Mucosa of rectum (tissue), 2 donors: Measurements from ENCODE around the gene CIB2.

Experiments
- H3K27ac ChIP-seq, 2 donors: one replicate each; pipeline ENCODE4 v1.7.0; 2013; ENCODE audit warnings: inconsistent platforms in 2 of 2, low read depth in 2 of 2, low read length in 2 of 2
- H3K27me3 ChIP-seq, 2 donors: one replicate each; pipeline ENCODE4 v1.7.0; 2013; ENCODE audit warnings: low read length in 2 of 2; ENCODE audit not compliant: control insufficient read depth in 2 of 2, insufficient read depth in 2 of 2
- H3K36me3 ChIP-seq, 2 donors: one replicate each; pipeline ENCODE4 v1.7.0; 2013; ENCODE audit warnings: low read length in 2 of 2; ENCODE audit not compliant: control insufficient read depth in 2 of 2, insufficient read depth in 2 of 2
- H3K4me1 ChIP-seq, 2 donors: one replicate each; pipeline ENCODE4 v1.7.0; 2013; ENCODE audit warnings: low read length in 2 of 2, mild to moderate bottlenecking in 1 of 2; ENCODE audit not compliant: control insufficient read depth in 2 of 2, insufficient read depth in 2 of 2
- H3K4me3 ChIP-seq, 2 donors: one replicate each; pipeline ENCODE4 v1.7.0; 2013; ENCODE audit warnings: low read length in 2 of 2
- H3K9ac ChIP-seq, 2 donors: one replicate each; pipeline ENCODE4 v1.7.0; 2013; ENCODE audit warnings: low read length in 2 of 2, low read depth in 1 of 2, mild to moderate bottlenecking in 1 of 2
- H3K9me3 ChIP-seq, 2 donors: one replicate each; pipeline ENCODE4 v1.7.0; 2013; ENCODE audit warnings: low read length in 2 of 2; ENCODE audit not compliant: control insufficient read depth in 2 of 2
- donor health status: healthy.
- donor health status: Normal muscosa, but diverticular disease.

Gene CIB2

DNA sequence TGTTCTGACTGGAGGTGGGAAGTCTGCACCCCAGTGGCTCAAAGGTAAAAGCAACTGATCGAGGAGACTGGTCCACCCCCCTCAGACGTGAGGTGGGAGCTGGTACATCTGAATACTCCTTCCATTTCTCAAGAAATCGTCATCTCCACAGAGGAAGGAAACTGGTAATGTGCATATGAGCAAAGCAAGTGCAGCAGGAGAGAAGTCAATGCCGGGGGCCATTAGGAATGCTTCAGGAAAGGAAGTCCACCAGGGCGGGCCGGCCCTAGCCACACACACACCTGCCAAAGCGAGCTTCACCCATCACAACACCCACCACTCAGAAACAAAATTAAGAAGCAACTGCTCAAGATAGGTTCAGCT is 62.2 kb downstream of the CIB2 start:
- Histone ChIP-seq H3K4me1 (peaks cover 72 to 79% of the 10 kb centered on the region in 2 donors), H3K36me3 (peaks cover 0 to 4% of the 10 kb centered on the region in 2 donors), H3K27me3 (no peaks in the 10 kb centered on the region), H3K4me3 (peak overlapping the region in 1 of 2 donors; percentile 49), H3K9me3 (no peaks in the 10 kb centered on the region), H3K9ac (peak overlapping the region; percentile 14 to 17), H3K27ac (peak overlapping the region; percentile 53 to 83)

DNA sequence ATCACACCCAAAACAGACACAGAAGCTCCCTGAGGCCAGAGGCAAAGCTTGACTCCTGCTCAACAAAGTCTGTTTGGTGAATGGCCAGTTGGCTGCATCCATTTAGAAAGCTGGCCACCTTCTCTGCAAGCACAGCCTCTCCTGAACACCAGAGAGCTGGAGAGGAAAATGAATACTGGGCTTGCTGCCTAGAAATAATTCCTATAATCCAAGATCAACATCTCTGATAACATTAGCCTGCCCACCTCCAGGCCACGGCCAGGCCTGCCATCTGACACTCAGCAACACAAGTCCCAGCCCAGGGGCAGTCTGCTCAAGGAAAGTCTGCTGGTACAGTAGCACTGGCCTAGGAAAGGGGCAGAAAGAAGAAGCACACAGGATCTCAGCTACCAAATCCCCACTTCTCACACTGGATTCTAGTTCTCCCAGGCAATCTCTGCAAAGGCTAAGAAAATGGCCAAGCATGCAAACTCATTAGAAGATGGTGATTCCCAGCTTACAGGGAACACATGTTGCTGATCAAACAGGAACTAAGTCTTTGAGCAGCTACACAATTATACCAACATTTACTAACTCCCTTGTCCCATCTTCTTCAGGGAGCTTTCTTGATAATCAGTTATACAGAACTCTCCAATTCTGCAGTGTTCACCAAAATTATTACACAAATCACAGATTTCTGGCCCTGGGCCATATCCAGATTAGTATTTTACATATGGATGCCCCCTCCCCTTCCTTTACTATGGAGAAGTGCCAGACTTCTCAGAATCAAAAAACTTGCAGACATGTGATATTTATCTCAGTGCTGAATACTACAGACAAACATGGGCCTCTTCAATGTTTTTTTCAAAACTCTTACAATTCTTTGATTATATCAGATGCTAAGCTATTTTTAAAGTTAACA is 63.7 kb downstream of the CIB2 start:
- Histone ChIP-seq H3K4me1 (peaks cover 72 to 82% of the 10 kb centered on the region in 2 donors), H3K9me3 (no peaks in the 10 kb centered on the region), H3K4me3 (peak overlapping the region in 1 of 2 donors; percentile 31), H3K27ac (peak overlapping the region; percentile 60 to 83), H3K27me3 (no peaks in the 10 kb centered on the region), H3K9ac (peak overlapping the region in 1 of 2 donors; percentile 27), H3K36me3 (peaks cover 0 to 4% of the 10 kb centered on the region in 2 donors)

DNA sequence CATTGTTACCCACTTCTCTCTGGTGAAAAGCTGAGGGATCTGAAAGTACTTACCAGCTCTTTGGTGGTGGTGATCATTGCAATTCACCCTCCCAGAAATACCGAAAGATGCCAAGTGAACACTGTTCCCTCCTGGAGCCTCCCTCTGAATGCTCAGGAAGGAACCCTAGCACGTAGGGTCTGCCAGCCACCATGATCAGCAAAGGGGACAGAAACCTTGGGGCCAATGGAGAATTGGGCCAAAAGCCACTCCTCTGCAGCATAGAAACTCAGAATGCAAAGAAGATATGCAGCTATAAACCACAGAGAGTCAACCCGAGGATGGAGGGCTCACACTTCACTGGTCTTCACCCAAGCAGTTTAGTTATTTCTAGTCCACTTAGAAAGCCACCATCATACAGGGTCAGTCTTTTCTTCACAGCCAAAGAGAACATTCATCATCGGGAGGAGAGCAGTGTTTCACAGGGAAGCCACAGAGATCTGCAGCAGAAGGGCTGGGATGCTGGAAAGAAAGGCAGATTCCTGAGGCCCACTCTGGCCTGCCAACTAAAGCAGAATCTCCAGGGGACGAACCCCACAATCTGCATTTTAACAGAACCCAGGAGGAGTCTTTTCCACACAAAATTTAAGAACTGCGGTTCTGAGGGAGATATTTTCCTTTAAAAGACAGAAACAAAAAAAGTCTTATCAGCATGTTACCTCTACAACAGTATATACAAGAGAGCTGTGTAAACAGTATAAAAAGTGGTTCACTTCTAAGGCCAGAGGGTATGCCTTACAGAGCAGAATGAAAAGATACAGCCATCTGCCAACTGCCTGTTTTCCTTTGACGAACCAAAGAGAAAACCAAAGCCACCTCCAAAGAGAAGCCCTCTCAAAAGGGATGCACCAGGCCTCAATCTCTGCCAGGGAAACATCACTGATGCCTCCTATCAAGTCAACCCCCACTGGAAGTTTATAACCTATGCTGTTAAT is 65.0 kb downstream of the CIB2 start:
- Histone ChIP-seq H3K27ac (peak overlapping the region; percentile 75 to 83), H3K27me3 (no peaks in the 10 kb centered on the region), H3K9ac (peak overlapping the region in 1 of 2 donors; percentile 50), H3K36me3 (peaks cover 0 to under 1% of the 10 kb centered on the region in 2 donors), H3K9me3 (no peaks in the 10 kb centered on the region), H3K4me1 (peaks cover 70 to 75% of the 10 kb centered on the region in 2 donors), H3K4me3 (peak overlapping the region in 1 of 2 donors; percentile 28)

DNA sequence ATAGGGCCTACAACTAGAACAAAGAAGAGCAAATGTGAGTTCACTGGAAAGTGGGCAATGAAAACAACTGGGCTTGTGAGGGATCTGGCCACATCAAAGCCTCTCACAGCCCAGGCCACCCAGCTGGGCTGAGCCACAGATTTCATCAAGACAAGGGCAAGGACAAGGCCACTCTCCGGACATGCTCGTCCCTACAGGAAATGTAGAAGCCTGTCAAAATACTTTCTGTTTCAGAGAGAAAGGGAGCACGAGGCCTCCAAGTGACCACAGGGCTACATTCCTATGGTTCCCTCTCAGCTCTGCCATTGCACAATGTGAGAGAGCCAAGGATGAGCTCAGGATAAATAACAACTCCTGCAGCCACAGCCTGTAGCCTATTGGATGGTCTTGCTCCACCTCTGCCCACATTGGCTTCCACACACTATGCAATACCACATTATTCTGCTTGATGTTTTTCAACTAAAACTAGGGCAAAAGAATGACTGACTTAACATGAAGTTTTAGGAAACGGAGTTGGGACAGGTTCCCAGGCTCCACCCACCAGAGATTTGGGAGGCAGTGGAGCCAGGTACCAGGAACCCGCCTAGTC is 65.9 kb downstream of the CIB2 start:
- Histone ChIP-seq H3K9me3 (no peaks in the 10 kb centered on the region), H3K27ac (peak overlapping the region; percentile 75 to 83), H3K4me3 (peak overlapping the region in 1 of 2 donors; percentile 28), H3K4me1 (peaks cover 70 to 72% of the 10 kb centered on the region in 2 donors), H3K36me3 (no peaks in the 10 kb centered on the region), H3K27me3 (no peaks in the 10 kb centered on the region), H3K9ac (peak overlapping the region; percentile 48 to 50)

DNA sequence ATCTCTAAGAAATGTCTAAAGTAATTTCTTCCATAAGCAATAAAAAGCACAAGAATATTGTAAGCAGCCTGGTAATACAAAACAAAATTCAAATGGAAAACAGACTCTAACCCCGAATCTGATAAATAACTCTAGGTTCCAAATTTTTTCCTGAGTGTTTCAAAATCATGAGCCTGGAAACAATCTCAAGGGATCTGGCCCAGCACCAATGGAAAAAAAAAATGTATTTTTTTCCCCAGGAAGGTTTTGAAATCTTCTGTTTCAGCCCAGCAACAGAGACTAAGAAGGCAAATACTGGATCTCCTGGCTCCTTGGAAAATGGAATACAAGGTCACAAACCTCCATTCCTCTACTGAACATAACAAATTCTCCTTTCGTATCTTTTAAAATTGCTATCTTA is 66.7 kb downstream of the CIB2 start:
- peaks cover 62 to 66% of the 10 kb centered on the region in 2 donors for H3K4me1 ChIP-seq
- no peak overlapping the region for H3K4me3 ChIP-seq
- no peaks in the 10 kb centered on the region for H3K9me3 ChIP-seq
- H3K36me3 ChIP-seq: no peaks in the 10 kb centered on the region
- no peaks in the 10 kb centered on the region for H3K27me3 ChIP-seq
- no peak overlapping the region for H3K9ac ChIP-seq
- peak overlapping the region; percentile 75 to 83 for H3K27ac ChIP-seq

DNA sequence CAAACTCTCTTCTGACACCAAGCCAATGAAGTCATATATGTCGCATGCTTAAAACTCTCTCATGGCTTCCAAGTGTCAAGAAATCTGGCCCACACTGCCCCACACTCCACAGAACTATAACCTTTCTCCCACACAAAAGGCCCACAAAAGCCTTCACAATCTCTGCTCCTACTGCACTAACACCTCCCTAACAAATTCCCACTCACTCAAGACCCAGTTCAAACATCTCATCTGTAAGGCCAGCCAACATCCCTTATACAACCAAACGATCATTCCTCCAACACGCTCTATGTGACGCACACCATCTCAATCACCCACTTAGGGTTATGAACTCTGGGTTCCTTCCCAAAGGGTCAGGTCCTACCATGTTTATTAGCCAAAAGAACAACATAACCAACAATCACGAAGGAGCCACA is 67.3 kb downstream of the CIB2 start:
- Histone ChIP-seq H3K9ac (no peak overlapping the region), H3K4me3 (no peak overlapping the region), H3K4me1 (peaks cover 61 to 66% of the 10 kb centered on the region in 2 donors), H3K9me3 (no peaks in the 10 kb centered on the region), H3K27me3 (no peaks in the 10 kb centered on the region), H3K27ac (peak overlapping the region; percentile 60 to 75), H3K36me3 (no peaks in the 10 kb centered on the region)

DNA sequence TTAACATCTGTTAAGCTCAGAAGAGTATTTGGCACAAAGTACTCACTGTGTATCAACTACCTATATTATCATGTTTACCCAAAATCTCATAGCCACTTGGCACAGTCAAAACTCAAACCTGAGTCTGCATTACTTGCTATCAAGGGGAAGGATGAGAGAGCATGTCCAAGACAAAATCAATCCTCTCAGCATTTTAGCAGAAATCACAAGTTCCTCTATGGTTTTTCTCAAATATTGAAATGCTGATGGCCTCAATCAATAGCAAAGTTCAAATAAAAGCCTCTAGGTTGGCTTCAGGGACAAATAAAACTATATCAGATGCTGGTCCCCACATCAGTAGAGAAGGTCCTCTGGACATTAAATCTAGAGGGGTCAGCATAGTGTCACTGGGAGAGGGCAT is 68.0 kb downstream of the CIB2 start:
- no peaks in the 10 kb centered on the region for H3K36me3 ChIP-seq
- H3K4me3 ChIP-seq: no peak overlapping the region
- peaks cover 60 to 64% of the 10 kb centered on the region in 2 donors for H3K4me1 ChIP-seq
- H3K9ac ChIP-seq: no peak overlapping the region
- H3K27me3 ChIP-seq: no peaks in the 10 kb centered on the region
- H3K27ac ChIP-seq: peak overlapping the region; percentile 60 to 75
- H3K9me3 ChIP-seq: no peaks in the 10 kb centered on the region

DNA sequence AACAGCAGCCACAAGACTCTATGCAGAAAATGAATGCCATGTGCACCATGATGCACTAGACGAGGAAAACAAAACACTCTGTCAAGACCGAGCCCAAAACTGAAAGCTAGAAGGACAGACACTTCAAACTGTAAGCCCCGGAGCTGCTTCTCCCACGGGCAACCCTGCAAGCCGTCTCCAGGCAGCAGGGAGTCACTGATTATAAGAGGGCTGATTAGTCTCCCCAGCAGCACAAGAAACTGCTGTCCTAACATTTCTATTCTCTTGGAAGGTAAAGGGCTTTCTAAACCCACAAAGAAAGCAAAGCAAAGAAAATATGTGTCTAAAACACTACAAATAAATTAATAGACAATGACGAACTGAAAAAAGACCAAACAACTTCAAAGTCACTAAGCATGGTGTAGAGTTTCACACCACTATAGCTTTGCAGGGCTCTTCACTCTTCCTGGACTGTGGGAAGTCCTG is 69.2 kb downstream of the CIB2 start:
- H3K4me3 ChIP-seq: peak overlapping the region in 1 of 2 donors; percentile 59
- H3K27ac ChIP-seq: peak overlapping the region; percentile 53 to 65
- peaks cover 50 to 55% of the 10 kb centered on the region in 2 donors for H3K4me1 ChIP-seq

DNA sequence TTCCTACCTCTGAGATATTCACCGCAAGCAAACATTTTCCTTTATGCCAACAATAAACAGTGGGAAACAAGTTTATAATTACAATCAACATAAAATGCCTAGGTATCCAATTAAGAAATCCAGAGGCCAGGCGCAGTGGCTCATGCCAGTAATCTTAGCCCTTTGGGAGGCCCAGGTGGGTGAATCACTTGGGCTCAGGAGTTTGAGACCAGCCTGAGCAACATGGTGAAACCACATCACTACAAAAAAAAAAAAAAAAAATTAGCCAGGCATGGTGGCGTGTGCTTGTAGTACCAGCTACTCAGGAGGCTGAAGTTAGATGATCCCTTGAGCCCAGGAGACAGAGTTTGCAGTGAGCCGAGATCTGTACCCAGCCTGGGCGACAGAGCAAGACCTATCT is 71.0 kb downstream of the CIB2 start:
- H3K36me3 ChIP-seq: no peaks in the 10 kb centered on the region
- peak overlapping the region; percentile 0 to 39 for H3K27ac ChIP-seq
- no peaks in the 10 kb centered on the region for H3K9me3 ChIP-seq
- peaks cover 52 to 56% of the 10 kb centered on the region in 2 donors for H3K4me1 ChIP-seq
- no peaks in the 10 kb centered on the region for H3K27me3 ChIP-seq
- H3K4me3 ChIP-seq: no peak overlapping the region
- H3K9ac ChIP-seq: no peak overlapping the region

More for the DNA sequence above, 69.2 kb downstream of the CIB2 start:
- no peaks in the 10 kb centered on the region for H3K27me3 ChIP-seq
- no peaks in the 10 kb centered on the region for H3K36me3 ChIP-seq
- no peaks in the 10 kb centered on the region for H3K9me3 ChIP-seq
- no peak overlapping the region for H3K9ac ChIP-seq
